ENCODE measurements around the gene ATP4A.

Gene ATP4A

DNA sequence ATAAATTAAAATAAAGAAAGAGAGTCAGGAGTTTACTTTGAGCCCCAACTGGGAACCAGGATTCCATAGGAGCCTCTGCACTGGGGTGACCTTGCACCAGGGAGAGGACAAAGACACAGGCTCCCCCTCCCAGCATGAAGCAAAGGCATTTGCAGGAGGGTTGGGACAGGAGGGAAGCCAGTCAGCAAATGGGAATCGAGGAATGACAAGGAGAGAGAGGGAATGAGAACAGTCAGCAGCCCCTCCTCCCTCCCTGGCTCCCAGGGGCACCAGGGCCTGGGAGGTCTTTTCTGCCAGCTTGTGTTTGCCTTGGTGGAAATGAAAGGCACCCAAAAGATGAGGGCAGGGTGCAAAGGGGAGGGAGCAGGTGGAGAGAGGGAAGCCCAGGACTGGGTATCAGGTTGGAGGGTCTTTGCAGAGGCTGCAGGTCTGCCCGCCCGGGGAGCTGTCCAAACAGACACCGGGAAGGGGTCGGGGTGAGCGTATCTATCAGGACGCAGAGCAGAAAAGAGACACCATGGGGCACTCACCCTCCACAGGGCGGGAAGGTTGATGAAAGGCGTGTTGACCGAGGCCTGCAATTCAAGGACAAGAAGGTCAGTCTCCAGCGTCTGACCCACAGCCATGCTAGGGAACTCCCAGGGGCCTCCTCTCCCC, 39.1 kb downstream of the ATP4A start:
- no peak for DNase-seq (ENCODE audit: low read depth)

DNA sequence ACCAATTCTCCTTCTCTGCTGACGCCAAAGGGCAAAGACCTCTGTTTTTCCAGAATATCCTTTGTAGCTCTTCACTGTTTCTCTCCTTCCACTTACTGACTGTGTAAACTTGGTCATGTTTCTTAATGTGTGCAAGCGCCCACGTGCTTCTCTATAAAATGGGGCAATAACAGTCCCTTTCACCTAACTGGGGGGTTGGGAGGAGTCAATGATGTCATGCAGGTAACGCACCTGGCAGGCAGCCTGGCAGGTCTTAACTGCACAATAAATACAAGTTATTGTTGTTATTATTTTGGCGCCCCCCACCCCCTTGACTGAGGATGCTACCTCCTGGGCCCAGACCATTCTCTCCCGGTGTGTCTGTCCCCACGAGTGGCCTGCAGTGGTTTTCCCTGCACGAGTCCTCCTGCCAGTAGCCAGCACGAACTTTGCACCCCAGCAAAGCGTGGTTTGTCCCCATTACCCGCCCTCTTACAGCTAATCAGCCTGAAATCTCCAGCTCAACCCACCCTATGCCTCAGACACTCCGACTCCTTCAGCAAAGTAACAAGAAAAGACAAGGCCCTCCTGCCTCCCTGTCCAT, 40.6 kb downstream of the ATP4A start:
- no peak for DNase-seq (ENCODE audit: low read depth)

DNA sequence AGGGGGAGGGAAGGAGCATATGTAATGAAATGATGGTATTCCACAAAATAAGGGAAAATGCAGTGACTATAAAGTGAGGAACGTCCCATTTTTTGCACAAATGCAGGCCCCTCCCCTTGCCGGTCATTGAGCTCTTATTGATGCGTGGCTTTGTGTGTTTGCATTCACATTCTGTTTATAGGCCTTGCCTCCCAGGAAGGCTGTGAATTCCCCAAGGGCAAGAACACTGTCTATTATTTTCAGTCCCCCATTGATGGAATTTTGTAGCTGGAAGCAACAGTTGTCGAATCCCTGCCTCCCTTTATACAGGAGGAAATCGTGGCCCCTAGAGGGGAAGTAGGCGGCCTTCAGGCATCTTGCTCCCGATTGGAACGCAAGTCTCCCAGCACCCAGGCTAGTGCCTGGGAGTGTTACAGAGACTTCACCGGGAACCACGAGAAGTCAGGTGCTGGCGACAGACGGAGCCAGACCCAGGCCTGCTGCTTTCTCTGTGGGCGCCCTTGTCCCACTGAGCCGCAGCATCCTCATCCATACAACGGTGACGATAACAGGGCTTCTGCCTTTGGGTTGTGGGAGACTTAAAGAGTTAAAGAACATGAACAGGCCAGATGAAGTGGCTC, 42.2 kb downstream of the ATP4A start:
- DNase-seq (ENCODE audit: low read depth): no peak

DNA sequence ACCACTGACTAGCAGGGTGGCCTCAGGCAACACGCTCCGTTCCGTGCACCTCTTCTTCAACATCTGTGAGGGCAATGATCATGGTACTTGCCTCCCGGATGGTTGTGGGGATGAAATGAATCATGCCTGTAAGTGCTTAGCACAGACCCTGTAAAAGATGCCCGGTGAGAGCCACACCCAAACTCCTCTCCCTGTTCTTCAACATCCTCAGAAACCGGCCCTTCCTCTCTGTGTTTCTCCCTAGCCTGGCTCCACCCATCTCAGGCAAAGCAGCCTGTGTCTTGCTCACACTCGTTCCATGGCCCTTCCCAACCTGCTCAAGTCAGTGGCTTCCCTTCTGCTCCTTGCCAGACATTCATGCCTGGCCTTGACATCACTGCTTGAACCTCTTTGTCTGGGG, 44.2 kb downstream of the ATP4A start:
- peak; percentile 9 for DNase-seq (ENCODE audit: low read depth)

DNA sequence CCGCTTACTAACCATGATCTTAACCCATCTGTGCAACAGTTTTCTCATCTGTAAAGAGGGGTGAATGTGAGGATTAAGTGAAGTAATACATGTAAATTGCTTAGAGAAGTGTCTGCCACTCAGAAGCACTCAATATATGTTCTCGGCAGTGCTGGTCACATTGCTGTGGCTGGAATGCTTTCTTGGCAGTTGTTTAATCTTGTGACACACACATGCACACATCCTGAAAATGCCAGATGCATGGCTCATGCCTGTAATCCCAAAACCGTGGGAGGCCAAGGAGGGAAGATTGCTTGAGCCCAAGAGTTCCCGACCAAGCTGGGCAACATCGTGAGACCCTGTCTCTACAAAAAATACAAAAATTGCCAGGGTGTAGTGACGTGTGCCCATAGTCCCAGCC, 45.1 kb downstream of the ATP4A start:
- peak; percentile 96 for DNase-seq (ENCODE audit: low read depth)

DNA sequence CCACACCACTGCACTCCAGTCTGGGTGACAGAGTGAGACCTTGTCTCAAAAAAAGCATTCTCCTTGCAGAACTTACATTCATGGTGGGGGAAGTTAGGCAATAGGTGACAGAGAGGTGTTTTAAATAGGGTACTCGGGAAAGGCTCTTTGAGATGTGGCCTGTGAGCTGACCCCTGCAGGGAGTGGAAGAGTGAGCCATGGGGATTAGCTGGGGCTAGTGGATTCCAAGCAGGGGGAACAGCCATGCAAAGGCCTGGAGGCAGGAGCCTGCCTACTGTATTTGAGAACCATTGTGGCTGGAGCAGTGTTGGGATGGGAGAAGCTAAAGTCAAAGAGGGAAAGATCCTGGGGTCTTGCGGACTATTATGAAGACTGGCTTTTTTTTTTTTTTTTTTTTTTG, 46.1 kb downstream of the ATP4A start:
- DNase-seq (ENCODE audit: low read depth): no peak

DNA sequence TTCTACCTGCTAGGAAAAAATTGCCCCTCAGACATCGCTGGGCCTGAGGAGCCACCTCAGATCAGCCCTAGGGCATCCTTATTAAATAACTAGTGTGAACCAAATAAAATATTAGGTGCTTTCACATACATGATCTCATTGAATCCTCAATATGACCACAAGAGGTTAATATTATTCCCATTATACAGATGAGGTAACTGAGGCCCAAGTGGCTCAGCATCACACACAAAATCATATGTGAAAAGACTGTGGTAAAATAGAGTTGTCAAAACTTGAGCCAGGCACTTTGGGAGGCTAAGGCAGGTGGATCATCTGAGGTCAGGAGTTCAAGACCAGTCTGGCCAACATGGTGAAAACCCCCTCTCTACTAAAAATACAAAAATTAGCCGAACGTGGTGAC, 47.1 kb downstream of the ATP4A start:
- DNase-seq (ENCODE audit: low read depth): no peak

DNA sequence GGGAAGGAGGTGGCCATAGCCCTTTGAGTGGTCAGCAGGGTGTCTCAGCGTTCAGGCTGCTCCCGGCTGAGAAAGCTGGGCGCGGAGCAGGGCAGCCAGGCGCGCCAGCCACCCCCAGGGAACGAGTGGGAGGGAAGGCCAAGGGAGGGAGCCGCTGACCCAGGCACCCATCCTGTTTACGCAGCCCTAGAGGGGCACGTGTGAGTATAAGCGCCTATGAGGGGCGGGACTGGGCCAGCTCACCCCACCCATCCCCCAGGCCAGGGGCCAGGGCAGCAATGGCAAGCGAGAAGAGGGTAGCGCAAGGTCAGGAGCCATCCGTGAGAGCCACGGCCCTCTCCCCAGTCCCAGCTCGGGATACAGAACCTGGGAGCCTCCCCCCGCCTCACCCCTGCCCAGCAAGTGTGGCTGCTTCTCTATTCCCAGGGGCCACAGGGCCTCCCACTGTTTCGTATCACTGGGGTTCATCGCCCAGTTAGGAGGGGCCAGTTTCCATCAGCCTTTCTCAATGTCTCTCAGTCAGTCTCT, 49.1 kb downstream of the ATP4A start:
- DNase-seq (ENCODE audit: low read depth): peak; percentile 64

DNA sequence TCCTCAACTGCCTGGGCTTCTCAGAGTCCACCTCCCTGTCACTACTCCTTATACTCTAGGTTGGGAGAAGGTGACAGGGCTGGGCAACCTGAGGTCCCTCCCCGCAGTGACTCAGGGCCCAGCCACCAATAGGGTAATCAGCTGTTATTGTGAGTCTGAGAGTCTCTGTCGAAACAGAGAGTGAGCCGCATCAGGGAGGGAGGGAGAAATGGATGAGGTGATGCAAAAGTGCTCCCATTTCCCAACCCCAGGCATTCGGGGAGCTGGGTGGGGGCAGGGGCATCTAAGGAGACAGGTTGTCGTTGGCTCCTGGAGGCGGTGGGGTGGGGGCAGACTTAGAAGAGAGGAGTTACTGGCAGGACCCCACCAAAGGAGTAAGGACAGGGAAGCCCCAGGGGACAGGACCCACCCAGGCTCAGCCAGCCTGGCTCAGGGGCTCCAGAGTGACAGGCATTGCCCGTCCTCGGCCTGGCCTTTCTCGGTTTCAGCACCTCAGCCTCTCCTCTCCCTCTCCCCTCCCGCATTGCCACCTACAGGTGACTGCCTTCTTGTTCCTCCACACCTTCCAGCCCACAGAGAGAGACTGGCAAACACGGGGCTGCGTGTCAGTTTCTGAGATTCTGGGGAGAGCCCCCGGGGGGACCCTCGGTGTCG, 49.7 kb downstream of the ATP4A start, which contains the start of gene DMKN:
DMKN (minus strand) TSS at position 22 of the 654 bp plus-strand sequence. CDS start 174 bp downstream, outside the sequence.
- DNase-seq (ENCODE audit: low read depth): peak; percentile 75

DNA sequence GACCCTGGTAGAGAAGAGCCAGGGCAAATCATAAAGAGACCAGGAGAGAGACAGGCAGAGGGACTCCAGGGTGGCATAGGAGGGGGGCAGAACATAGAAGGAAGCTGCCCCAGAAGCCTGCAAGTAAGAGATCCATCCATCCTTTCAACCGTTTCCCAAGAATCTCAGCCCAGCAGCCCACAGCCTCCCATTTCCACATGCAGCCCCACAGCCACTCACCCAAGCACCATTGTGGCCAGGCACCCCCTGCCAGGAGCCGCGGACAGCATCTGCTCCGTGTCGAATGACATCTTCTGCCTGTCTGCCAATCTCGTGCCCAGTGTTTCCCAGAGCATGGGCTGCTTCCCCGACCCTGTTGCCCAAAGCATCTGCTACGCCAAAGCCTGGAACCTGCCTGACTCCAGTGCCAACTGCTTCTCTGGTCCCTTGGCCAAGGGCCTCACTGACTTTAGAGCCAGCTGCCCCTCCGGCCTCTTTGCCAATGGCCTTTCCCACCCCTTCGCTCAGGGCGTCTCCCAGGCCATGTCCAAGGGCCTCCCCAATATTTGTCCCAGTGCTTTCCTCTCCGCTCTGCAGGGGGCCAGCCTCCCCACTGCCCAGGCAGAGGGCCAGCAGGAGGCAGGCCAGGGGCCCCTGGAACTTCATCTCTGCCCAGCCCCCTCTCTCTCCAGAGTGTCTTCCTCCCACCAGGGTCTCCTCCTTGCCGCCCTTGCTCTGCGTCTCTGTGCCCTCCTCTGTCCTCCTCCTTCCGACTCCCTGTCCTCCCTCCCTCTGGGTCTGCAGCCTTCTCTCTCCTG, 50.4 kb downstream of the ATP4A start:
- no peak for DNase-seq (ENCODE audit: low read depth)

DNA sequence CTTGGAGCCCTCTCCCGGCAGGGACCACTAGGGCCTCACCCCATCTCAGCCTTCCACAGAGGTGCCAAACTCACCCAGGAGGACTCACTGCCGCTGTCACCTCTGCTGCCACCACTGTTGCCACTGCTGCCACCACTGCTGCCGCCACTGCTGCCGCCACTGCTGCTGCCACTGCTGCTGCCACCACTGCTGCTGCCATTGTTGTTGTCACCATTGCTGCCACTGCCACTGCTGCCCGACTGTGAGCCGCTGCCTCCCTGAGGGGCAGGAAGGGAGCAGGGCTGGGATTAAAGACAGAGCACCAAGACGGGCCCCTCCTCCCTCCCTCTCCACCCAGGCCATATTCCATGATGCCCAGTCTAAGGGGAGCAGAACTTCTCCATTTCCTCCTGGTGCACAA, 52.1 kb downstream of the ATP4A start:
- DNase-seq (ENCODE audit: low read depth): no peak

DNA sequence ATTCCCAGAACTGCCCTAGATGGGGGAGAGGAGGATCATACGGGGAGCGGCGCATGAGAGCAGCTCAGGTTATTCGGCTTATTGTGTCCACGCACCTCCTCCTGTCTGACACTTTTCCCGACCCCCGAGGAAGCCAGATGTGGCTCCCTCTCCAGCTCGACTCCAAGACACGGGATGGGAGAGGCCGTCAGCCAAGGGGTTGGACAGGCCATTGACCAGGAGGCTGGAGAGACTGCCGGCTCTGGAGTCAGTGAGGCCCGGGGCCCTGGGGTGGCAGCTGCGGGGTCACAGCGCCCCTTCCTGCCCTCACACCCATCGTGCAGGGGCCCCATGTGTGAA, 52.9 kb downstream of the ATP4A start:
- no peak for DNase-seq (ENCODE audit: low read depth)

DNA sequence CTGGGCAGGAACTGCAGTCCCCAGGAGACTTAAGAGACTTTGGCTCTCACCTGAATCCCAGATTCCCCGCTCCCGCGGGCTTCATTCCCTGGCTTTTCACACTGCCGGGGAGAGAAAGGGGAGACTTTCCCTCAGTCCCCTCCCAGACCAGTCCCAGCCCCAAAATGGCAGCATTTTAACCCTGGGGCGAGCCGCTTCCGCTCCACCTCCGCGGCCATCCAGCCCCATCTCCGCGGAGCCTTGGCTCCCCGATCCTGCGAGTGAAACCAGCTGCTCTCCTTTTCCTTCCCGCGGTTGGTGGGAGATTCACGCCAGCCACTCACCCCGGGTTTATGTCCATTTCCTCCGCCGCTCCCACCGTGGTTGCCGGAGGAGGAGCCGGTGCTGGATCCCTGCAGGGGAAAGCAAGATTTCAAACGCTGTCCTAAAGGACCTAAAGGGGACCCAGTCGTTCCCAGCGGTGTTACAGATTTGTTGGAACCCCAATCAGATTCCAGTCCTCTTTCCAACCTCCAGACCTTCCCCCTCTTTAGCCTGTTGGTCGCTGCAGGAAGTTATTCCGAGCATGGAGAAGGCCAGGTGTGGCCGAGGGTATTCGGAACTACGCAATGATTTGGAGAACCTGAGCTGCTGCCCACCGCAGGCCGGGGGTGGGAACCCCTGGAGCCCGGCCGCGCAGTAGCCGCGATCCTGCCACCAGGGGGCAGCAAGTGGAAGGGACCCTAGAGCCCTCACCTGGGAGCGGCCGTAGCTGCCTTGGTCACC, 53.4 kb downstream of the ATP4A start:
- peak; percentile 11 for DNase-seq (ENCODE audit: low read depth)

DNA sequence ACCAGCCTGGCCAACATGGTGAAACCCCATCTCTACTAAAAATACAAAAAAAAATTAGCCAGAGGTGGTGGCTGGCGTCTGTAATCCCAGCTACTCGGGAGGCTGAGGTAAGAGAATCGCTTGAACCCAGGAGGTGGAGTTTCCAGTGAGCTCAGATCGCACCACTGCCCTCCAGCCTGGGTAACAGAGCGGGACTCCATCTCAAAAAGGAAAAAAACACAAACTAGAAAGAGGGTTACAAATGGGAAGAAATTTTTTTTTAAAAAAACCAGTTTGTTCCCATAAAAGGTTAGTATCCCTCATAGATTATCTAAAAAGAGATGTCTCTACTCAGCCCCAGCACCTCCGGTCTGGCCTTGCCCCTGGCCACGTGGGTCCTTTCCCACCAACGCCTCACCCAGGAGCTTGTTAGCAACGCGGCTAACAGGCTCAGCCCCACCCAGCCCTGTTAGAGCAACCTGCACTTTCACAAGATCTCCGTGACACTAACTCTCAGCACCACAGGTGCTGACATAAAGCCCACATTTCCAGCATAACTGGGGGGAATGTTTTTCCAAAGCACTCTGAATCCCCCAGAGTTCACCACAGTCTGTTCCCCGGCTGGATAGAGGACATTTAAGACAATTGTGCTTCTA, 54.3 kb downstream of the ATP4A start:
- peak; percentile 10 for DNase-seq (ENCODE audit: low read depth)

DNA sequence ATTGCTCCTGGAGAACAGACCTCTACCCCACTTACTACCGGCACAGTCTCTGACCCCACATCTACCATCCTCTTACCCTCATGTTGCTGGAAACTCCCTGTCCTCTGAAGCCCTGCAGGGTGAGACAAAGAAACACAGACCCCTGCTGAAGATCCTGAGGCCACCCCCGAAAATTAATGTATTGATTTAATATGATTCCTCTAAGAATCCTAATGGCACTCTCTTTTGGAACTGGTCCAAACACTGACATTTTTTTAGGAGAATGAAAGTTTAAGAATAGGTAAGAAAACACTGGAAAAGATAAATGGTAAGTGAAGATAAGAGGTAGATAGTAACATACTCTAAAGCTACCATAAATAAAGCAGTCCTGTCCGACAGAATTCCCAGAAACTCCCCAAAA, 55.3 kb downstream of the ATP4A start:
- DNase-seq (ENCODE audit: low read depth): no peak

DNA sequence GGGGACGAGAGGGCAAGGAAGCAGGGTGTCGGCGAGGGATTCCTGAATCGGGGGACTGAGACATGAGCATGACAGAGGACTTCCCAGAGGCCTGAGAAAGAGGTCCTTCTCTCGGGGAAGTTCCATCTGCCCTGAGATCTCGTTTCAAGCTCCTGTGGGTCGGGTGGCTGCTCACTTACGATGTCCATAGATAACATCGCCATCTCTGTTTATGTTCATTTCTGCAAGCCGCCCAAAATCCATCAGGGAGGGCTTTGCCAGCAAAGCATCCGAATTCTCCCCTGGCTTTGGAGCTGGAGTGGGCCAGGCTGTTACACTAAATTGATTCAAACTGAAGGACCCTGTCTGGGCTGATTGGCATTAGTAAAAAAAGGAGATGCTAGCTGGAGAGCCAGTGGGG, 55.9 kb downstream of the ATP4A start:
- no peak for DNase-seq (ENCODE audit: low read depth)

DNA sequence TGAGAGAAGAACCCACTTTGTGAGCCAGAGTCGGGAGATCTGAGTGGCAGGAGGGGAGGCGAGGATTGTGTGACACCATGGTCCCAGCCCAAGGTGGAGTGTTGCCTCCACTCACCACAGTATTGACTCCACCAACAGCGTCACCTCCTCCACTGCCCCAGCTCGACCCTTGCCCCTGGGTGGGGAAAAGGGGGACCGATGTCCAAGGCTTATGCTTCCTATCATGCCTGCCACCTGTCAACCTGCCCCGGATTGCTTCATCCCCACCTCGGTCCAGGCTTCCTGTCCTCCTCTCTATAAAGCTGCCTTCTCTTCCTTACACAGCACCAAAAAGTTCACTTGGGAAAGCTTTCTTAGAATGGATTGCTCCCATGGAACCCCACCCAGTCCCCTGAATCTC, 57.4 kb downstream of the ATP4A start:
- DNase-seq (ENCODE audit: low read depth): no peak

DNA sequence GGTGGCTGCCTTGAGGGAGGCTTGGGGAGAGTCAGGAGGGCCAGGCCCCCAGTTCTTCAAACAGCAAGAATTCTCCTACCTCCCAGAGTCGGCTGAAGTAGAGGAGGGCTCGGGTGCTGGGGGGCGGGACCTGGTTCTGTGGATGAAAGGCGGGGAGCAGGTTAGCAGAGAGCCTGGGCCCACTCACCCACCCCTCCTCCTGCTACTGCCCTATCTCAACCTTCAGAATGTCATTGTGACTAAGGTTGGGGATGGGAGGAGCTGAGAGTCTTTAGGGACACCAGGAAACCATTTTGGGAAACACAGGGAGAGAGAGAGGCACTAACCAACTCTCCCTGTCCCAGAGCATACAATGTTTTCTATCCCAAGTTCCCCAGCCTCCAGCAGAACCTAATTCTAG, 60.7 kb downstream of the ATP4A start:
- DNase-seq (ENCODE audit: low read depth): no peak

DNA sequence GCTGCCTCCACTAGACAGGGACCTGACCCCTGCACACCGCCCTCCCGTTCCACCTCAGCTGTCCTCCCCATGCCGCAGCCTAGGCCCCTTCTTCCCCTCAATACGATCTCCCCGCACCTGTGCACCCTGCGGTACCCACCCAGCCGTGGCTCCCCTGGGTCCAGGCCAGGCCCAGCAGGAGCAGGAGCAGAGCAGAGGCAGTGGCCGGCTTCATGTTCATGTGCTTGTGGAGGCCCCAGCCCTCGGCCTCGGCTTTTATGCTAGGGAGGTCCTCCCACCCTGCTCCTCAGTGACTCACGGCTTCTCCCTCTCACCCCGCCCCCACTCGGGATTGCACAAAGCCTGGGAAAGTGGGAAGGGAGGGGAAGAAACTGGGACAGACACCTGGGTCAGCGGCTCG, 61.8 kb downstream of the ATP4A start:
- peak; percentile 68 for DNase-seq (ENCODE audit: low read depth)

DNA sequence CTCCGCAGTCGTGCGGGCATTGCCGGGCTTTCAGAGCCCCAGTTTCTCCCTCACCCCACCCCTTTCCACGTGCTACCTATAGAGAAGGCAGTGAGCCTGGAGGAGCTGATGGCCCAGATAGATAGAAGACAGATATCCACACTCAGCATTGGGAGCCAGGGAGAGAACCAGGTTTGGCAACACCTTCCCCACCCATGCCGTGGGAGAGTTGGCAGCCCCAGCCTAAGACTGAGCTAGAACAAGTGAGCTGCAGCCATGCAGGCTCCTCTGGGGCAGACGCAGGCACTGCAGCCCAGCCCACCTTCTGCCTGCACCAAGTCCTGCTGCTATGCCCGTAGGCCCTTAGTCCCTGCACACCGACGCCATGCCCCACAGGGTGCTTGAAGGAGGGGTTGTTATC, 62.8 kb downstream of the ATP4A start:
- no peak for DNase-seq (ENCODE audit: low read depth)
